SK-N-SH (cell line): ENCODE measurements around the gene AKR1C1. TPM values are rescaled to one million over a fixed set of nuclear protein-coding genes. Genes with fewer than 3 reads are reported as not detected.
"Not testable (repeated sequence)": the region's sequence is repeated elsewhere in the genome, so short reads cannot be mapped to it uniquely, and the experiment has no call there.

Source experiments
- CTCF ChIA-PET: fragments of 300-600, 350-600 bp; formaldehyde crosslinking; extraction: SDS; loops from one replicate; lab custom pipeline; 2021; lab: Yijun Ruan, JAX
- POLR2A ChIA-PET: fragments of 350-600 bp; sonication (Branson Sonifier 250); formaldehyde crosslinking; extraction: SDS; loops from one replicate; lab custom pipeline; 2020; ENCODE audit warnings: antibody characterized with exemption, inconsistent platforms; lab: Yijun Ruan, JAX
- DNase-seq: peaks from one replicate; pipeline ENCODE4 v3.0.0; 2012
- H2AFZ ChIP-seq: fragments of 200-600 bp; sonication (generic); 2 replicates; pipeline ENCODE4 v1.8.1; 2016; ENCODE audit warnings: antibody characterized with exemption, mild to moderate bottlenecking, low read depth
- H3F3A ChIP-seq: fragments of 200-600 bp; sonication (generic); replicated peaks from 2 replicates; pipeline ENCODE3; 2016; ENCODE audit warnings: antibody characterized with exemption, mild to moderate bottlenecking; ENCODE audit not compliant: insufficient read depth
- H3K27ac ChIP-seq, 2 experiments: fragments of 200-500 bp in 1 of 2; fragments of 200-600 bp in 1 of 2; sonication (Bioruptor generic) in 1 of 2; sonication (generic), shearing (Covaris generic) in 1 of 2; 2 replicates each; pipeline versions ENCODE4 v1.5.1 to v1.6.1; 2014 to 2016; ENCODE audit warnings: low read depth in 2 of 2, inconsistent platforms in 1 of 2, low read length in 1 of 2, mild to moderate bottlenecking in 1 of 2, mixed read lengths in 1 of 2
- H3K27me3 ChIP-seq: fragments of 200-600 bp; sonication (generic), shearing (Covaris generic); 2 replicates; pipeline ENCODE4 v1.6.1; 2016; ENCODE audit warnings: mixed run types; ENCODE audit not compliant: insufficient read depth
- H3K36me3 ChIP-seq, 2 experiments: fragments of 200-500 bp in 1 of 2; fragments of 200-600 bp in 1 of 2; sonication (Bioruptor generic) in 1 of 2; sonication (generic) in 1 of 2; replicated peaks in 1 of 2; 2 replicates each; pipeline versions ENCODE3 to v1.5.1; 2014 to 2016; ENCODE audit warnings: low read length in 1 of 2, mild to moderate bottlenecking in 1 of 2; ENCODE audit not compliant: insufficient read depth in 2 of 2, control insufficient read depth in 1 of 2
- H3K4me1 ChIP-seq, 2 experiments: fragments of 200-500 bp in 1 of 2; fragments of 200-600 bp in 1 of 2; sonication (Bioruptor generic) in 1 of 2; sonication (generic), shearing (Covaris generic) in 1 of 2; 2 replicates each; pipeline versions ENCODE4 v1.5.1 to v1.6.1; 2014 to 2016; ENCODE audit warnings: low read depth in 1 of 2, low read length in 1 of 2, mixed run types in 1 of 2; ENCODE audit not compliant: insufficient read depth in 2 of 2, control insufficient read depth in 1 of 2
- H3K4me2 ChIP-seq: fragments of 200-600 bp; sonication (generic), shearing (Covaris generic); 2 replicates; pipeline ENCODE4 v1.6.1; 2017; ENCODE audit warnings: mixed run types
- H3K4me3 ChIP-seq, 2 experiments: fragments of 200-500 bp in 1 of 2; fragments of 200-600 bp in 1 of 2; sonication (Bioruptor generic) in 1 of 2; sonication (generic), shearing (Covaris generic) in 1 of 2; 2 replicates each; pipeline versions ENCODE4 v1.5.1 to v1.8.1; 2014 to 2016; ENCODE audit warnings: low read depth in 2 of 2, inconsistent platforms in 1 of 2, low read length in 1 of 2, mild to moderate bottlenecking in 1 of 2, mixed read lengths in 1 of 2, moderate library complexity in 1 of 2
- H3K79me2 ChIP-seq: fragments of 200-600 bp; sonication (generic); 2 replicates; pipeline ENCODE4 v1.8.1; 2017; ENCODE audit warnings: mild to moderate bottlenecking; ENCODE audit not compliant: insufficient read depth
- H3K9ac ChIP-seq: fragments of 200-600 bp; sonication (generic); 2 replicates; pipeline ENCODE4 v1.6.1; 2017; ENCODE audit warnings: mixed run types
- H3K9me2 ChIP-seq: fragments of 200-600 bp; sonication (generic); 2 replicates; pipeline ENCODE4 v1.6.1; 2017; ENCODE audit warnings: mixed run types
- H3K9me3 ChIP-seq: fragments of 200-600 bp; sonication (generic); 2 replicates; pipeline ENCODE4 v1.6.1; 2017; ENCODE audit warnings: mixed run types, mild to moderate bottlenecking, moderate library complexity
- H4K20me1 ChIP-seq: fragments of 200-600 bp; sonication (generic); 2 replicates; pipeline ENCODE4 v1.6.1; 2017; ENCODE audit warnings: mild to moderate bottlenecking, mixed run types; ENCODE audit not compliant: insufficient read depth
- FOSL2 ChIP-seq: IDR thresholded peaks from 2 replicates; pipeline ENCODE4 v1.4.0; 2012; ENCODE audit warnings: low read depth, mild to moderate bottlenecking, moderate library complexity, borderline replicate concordance
- FOXM1 ChIP-seq: IDR thresholded peaks from 2 replicates; pipeline ENCODE4 v1.4.0; 2012; ENCODE audit warnings: low read depth, mild to moderate bottlenecking
- GABPA ChIP-seq: IDR thresholded peaks from 2 replicates; pipeline ENCODE4 v1.4.0; 2012; ENCODE audit warnings: low read depth, mild to moderate bottlenecking
- GATA2 ChIP-seq: sonication (generic); formaldehyde crosslinking; IDR thresholded peaks from 2 replicates; pipeline ENCODE4 v1.5.0; 2020; ENCODE audit warnings: mild to moderate bottlenecking, missing genetic modification reagents
- POLR2AphosphoS5 ChIP-seq: IDR thresholded peaks from 2 replicates; pipeline ENCODE4 v1.6.1; 2012; ENCODE audit warnings: low read depth, low read length
- RFX5 ChIP-seq: IDR thresholded peaks from 2 replicates; pipeline ENCODE4 v1.6.1; 2012; ENCODE audit warnings: mild to moderate bottlenecking, improper control_type of control experiment, low read length
- RXRA ChIP-seq: IDR thresholded peaks from 2 replicates; pipeline ENCODE4 v1.4.0; 2012; ENCODE audit warnings: low read depth, mild to moderate bottlenecking, borderline replicate concordance
- SMC3 ChIP-seq: IDR thresholded peaks from 2 replicates; pipeline ENCODE4 v1.6.1; 2012; ENCODE audit warnings: low read depth, low read length, improper control_type of control experiment
- TCF12 ChIP-seq: IDR thresholded peaks from 2 replicates; pipeline ENCODE4 v1.4.0; 2012
- WGBS: methylation state at CpG from one replicate; pipeline ENCODE4 v1.1.6; 2017; ENCODE audit warnings: low lambda C conversion rate; 5-methylcytosine and 5-hydroxymethylcytosine counted together
- polyA plus RNA-seq, 3 experiments: library from polyadenylated mRNA; depleted of rRNA; stranded (reverse); fragments of >200 nt; gene quantifications; 2 replicates each; pipeline ENCODE4 v1.2.3, GENCODE V29; 2012
- TF ChIP-seq, protein P1 (sequence below): fragments of 200-600 bp; sonication (generic); IDR thresholded peaks from 2 replicates; pipeline ENCODE4 v1.6.1; 2017; ENCODE audit warnings: antibody characterized with exemption, mild to moderate bottlenecking, moderate library complexity

AKR1C1 gene
- polyA plus RNA-seq, 1 of the 3 experiments (the other 2 are of a cell fraction), result 1.3 TPM

DNA sequence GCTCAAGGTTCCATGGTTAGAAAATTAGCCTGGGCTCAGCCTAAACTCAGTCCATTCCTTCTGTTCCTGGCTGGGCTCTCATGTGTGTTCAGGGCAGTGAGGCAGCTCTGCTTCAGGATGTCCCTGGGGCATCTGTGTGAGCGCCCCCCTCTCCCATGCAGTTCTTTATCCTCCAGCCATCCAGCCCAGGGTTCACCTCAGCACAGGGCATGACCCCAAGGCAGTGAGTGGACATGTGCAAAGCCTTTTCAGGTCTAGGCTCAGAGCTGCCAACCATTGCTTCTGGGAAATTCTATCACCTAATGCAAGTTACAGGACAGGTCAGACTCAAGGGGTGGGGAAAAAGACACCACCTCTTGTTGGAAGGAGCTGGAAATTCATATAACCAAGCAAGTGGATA is 10.1 kb downstream of the AKR1C1 start:
- H3K4me2 ChIP-seq, H3K4me3 ChIP-seq, POLR2A ChIA-PET, H3K9me2 ChIP-seq, H3K27ac ChIP-seq, H3K36me3 ChIP-seq, DNase-seq, H3F3A ChIP-seq, H3K9me3 ChIP-seq, CTCF ChIA-PET, H3K27me3 ChIP-seq, H3K79me2 ChIP-seq, H2AFZ ChIP-seq, H4K20me1 ChIP-seq, H3K9ac ChIP-seq, H3K4me1 ChIP-seq: not testable (repeated sequence)
- WGBS, result no CpG with 5 or more reads among the region's 1 CpG

DNA sequence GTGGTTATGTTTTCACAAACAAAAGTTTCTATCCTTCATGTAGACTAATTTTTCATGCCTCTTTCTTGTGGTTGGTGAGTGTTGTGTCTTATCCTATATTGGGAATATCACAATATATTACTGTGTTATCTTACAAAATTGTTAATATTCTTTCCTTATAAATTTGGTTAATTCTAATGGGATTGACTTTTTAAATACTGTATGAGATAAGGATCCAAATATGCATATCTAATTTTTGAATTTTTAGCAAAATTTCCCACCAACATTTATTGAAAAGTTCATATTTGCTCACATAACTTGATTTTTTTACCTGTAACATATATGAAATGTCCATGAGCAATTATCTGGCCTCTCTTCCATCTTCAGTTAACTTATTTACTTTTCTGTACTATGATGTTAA is 11.2 kb downstream of the AKR1C1 start:
- H3K27me3 ChIP-seq, DNase-seq, H3K4me1 ChIP-seq, H4K20me1 ChIP-seq, H3F3A ChIP-seq, H3K9ac ChIP-seq, CTCF ChIA-PET, H3K9me2 ChIP-seq, H2AFZ ChIP-seq, H3K27ac ChIP-seq, H3K9me3 ChIP-seq, H3K36me3 ChIP-seq, H3K4me3 ChIP-seq, POLR2A ChIA-PET, H3K79me2 ChIP-seq, H3K4me2 ChIP-seq: not testable (repeated sequence)

DNA sequence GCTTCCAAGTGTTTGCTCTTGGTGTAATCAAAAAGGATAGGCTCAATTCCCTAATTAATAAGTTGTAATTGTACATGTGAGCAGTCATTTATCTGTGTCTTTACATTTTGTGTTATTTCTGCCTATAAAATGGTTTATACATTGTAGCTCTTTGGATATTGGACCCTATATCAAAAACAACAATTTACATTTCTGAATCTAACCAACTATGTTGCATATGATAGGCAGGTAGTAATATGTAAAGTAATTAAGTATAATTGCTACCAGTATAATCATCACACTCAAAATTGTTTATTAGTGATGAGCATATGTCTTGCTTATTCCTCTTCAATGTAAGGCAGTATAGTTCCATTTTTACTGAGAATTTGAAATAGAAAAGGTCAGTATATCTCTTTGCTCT is 13.8 kb downstream of the AKR1C1 start:
- CTCF ChIA-PET, result interaction anchor here (0.6 kb wide), 1 partner anchor 60 kb away, joined by 3 read pairs; no protein-coding TSS in a partner anchor
- Histone ChIP-seq H3K27ac (no peak overlapping the region), H3K9me3 (no peaks in the 10 kb centered on the region), H3K4me2 (no peak overlapping the region), H3K9me2 (no peaks in the 10 kb centered on the region), H4K20me1 (no peaks in the 10 kb centered on the region), H3K36me3 (no peaks in the 10 kb centered on the region), H3K4me1 (no peaks in the 10 kb centered on the region; a peak in 1 of 4 replicates), H3K27me3 (no peaks in the 10 kb centered on the region), H3K9ac (no peak overlapping the region), H3K79me2 (no peaks in the 10 kb centered on the region), H3K4me3 (no peak overlapping the region), H3F3A (no peaks in the 10 kb centered on the region), H2AFZ (no peak overlapping the region)
- no peak for DNase-seq
- POLR2A ChIA-PET, result no interaction called here
- TF ChIP-seq GATA2 (CRISPR knock-in tag) (no peak), GABPA (no peak), RXRA (no peak), FOSL2 (no peak), SMC3 (no peak), POLR2AphosphoS5 (no peak), RFX5 (no peak), TCF12 (no peak), FOXM1 (no peak)
- TF ChIP-seq, protein P1, sequence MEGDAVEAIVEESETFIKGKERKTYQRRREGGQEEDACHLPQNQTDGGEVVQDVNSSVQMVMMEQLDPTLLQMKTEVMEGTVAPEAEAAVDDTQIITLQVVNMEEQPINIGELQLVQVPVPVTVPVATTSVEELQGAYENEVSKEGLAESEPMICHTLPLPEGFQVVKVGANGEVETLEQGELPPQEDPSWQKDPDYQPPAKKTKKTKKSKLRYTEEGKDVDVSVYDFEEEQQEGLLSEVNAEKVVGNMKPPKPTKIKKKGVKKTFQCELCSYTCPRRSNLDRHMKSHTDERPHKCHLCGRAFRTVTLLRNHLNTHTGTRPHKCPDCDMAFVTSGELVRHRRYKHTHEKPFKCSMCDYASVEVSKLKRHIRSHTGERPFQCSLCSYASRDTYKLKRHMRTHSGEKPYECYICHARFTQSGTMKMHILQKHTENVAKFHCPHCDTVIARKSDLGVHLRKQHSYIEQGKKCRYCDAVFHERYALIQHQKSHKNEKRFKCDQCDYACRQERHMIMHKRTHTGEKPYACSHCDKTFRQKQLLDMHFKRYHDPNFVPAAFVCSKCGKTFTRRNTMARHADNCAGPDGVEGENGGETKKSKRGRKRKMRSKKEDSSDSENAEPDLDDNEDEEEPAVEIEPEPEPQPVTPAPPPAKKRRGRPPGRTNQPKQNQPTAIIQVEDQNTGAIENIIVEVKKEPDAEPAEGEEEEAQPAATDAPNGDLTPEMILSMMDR, result no peak
